Articular chondrocyte of knee joint (primary cell): ENCODE results near the gene POLK. TPM values are rescaled to one million over a fixed set of nuclear protein-coding genes. Genes with fewer than 3 reads are reported as not detected.

Source experiments
- small RNA-seq: library from RNA; depleted of rRNA; stranded (forward); fragments of <200 nt; gene quantifications from one replicate; pipeline ENCODE3, GENCODE V24; 2012
- total RNA-seq: library from RNA; depleted of rRNA; stranded (reverse); fragments of >200 nt; gene quantifications from 2 replicates; pipeline ENCODE4 v1.2.3, GENCODE V29; 2012

POLK gene
- total RNA-seq = 48.2 and 57.7 TPM in 2 replicates

DNA sequence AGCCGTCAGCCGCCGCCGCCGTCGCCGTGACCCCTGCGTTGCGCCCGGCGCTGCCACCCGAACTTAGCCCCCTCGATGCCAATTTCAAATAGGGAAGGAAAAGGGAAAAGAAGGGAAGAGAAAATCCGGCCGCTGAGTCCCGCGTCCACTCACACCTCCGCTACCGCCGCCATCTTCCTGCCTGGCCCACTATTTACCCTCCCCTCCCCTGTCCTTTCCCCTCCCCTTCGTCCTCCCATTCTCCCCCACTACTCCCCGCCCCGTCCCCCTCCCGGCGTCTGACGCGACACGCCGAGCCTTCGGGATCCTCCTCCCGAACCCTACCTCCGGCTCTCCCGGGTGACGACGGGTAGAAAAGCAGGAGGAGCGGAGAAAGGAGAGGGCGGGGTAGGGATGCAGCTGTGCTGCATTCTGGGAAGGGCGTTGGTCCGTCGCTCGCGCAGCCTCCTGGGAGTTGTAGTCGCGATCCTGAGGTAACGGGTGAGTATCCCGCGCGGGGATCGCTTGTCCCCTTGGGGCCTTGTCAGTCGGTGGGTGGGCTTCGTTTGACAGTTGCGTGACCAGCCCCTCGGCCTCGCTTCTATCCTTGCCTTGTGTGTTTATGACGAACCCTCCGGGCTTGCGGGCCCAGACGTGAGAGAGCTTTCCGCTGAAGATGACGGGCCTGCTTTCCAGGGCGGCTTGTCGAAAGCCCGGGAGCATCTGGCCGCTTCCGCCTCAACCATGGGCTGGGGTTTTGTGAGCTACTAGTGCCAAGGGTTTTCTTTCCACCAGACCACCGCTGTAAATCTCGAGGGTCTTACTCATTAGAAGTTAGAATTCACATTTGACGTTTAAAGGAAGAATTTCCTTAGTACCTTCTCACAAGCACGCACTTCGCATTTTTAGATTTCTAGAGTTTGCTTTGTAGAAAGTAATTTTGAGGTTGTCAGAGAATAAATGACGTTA, at the start of gene POLK, which contains the start of gene CERT1:
Gene POLK, plus strand, starts transcription at position 457 of the 948 bp plus-strand sequence.
Gene CERT1, minus strand, starts transcription at position 195 of the 948 bp plus-strand sequence. CDS start 422 bp downstream, outside the sequence.

GRCh38 chr5:75611311-75612225, 99.9 kb downstream of the POLK start, which contains the start of gene ANKDD1B:
ANKDD1B (plus strand) TSS chr5:75611453; CDS start chr5:75611635, 182 bp downstream.

Small RNA genes lying within 50 kb of the gene (small RNA-seq; reads per million reads assigned to genes)
- not detected for gene RNU7-175P

Other genes with a start within 250 kb of the POLK start
- 53.3 and 57.5 TPM in 2 replicates for gene HMGCR, start 174.7 kb upstream of the POLK start, total RNA-seq
- 45.1 and 48.7 TPM in 2 replicates for gene CERT1, start 262 bp upstream of the POLK start, total RNA-seq
- 0.78 and 1.3 TPM in 2 replicates for gene ANKDD1B, start 99.6 kb downstream of the POLK start, total RNA-seq
- gene POC5, start 205.5 kb downstream of the POLK start, total RNA-seq = 10.3 and 13.4 TPM in 2 replicates